ENCODE results near the gene SEZ6L. TPM values are rescaled to one million over a fixed set of nuclear protein-coding genes. Genes with fewer than 3 reads are reported as not detected.

The SEZ6L gene
- polyA plus RNA-seq, 1 donor (not counting 4 experiments of a cell fraction or from before 2014, with no cell fraction given), result not detected

DNA sequence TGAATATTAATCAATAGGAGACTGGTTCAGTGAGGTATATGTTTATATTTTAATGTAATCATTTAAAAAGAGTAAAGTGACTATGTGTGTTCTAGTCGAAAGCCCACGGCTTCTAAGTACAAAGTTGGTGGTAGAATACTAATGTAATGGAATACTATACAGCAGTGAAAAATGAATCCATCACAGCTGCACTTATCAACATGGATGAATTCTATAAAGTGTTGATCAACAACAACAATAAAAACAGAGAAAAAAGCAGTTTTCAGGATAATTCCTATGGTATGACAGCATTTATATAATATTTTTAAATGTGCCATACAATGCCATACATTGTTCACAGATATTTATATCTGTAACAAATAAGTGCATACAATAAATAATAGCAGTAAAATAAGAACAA is 114.1 kb downstream of the SEZ6L start:
- TF ChIP-seq, protein P1, sequence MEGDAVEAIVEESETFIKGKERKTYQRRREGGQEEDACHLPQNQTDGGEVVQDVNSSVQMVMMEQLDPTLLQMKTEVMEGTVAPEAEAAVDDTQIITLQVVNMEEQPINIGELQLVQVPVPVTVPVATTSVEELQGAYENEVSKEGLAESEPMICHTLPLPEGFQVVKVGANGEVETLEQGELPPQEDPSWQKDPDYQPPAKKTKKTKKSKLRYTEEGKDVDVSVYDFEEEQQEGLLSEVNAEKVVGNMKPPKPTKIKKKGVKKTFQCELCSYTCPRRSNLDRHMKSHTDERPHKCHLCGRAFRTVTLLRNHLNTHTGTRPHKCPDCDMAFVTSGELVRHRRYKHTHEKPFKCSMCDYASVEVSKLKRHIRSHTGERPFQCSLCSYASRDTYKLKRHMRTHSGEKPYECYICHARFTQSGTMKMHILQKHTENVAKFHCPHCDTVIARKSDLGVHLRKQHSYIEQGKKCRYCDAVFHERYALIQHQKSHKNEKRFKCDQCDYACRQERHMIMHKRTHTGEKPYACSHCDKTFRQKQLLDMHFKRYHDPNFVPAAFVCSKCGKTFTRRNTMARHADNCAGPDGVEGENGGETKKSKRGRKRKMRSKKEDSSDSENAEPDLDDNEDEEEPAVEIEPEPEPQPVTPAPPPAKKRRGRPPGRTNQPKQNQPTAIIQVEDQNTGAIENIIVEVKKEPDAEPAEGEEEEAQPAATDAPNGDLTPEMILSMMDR (optimal IDR thresholded peaks at IDR 0.05 in 1 of 3, IDR thresholded peaks at IDR 0.05 in 1 of 3, conservative IDR thresholded peaks at IDR 0.05 in 1 of 3; ENCODE audit: extremely low read depth in 1 of 3, insufficient read depth in 2 of 3, low read length in 3 of 3), result no peak
- no peak for TF ChIP-seq EZH2 (IDR thresholded peaks at IDR 0.05; ENCODE audit: low read length)
- FAIRE-seq, result no peak

DNA sequence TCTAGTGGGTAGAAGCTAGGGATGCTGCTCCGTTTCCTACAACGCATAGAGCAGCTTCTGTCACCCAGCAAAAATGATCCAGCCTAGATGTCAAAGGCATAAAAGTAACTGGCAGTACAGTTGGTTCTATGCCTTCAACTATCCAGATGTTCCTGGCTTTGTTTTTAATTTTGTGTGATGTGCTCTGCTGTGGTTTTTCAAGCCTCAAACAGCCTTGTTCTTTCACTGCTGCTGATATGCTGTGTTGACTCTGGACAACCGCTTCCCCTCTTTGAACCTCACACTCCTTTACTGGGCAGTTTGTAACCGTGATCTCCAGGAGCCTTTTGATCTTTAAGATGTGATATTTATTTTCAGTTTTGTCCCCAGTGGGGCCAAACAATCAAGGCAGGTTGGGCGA is 116.4 kb downstream of the SEZ6L start:
- no peaks in the 10 kb centered on the region for H3K27me3 ChIP-seq (ENCODE audit: control insufficient read depth, extremely low read depth, insufficient read depth, low read length)
- no peak overlapping the region for H3K9ac ChIP-seq (ENCODE audit: control insufficient read depth, extremely low read depth, insufficient read depth, low read length)
- no peaks in the 10 kb centered on the region for H3K9me1 ChIP-seq (ENCODE audit: control insufficient read depth, extremely low read depth, insufficient read depth, low read length)
- H3K27ac ChIP-seq (ENCODE audit: control insufficient read depth, insufficient read depth, low read length), result no peak overlapping the region
- H3K79me2 ChIP-seq (ENCODE audit: control insufficient read depth, insufficient read depth, low read length), result no peaks in the 10 kb centered on the region
- H3K4me2 ChIP-seq (ENCODE audit: control insufficient read depth, extremely low read depth, insufficient read depth, low read depth, low read length), result no peak overlapping the region
- no peaks in the 10 kb centered on the region for H4K20me1 ChIP-seq (ENCODE audit: control insufficient read depth, extremely low read depth, insufficient read depth, low read length)
- no peaks in the 10 kb centered on the region for H3K4me1 ChIP-seq (ENCODE audit: control insufficient read depth, extremely low read depth, insufficient read depth, low read length)
- no peaks in the 10 kb centered on the region for H3K36me3 ChIP-seq (ENCODE audit: control insufficient read depth in 2 of 2, extremely low read depth in 1 of 2, insufficient read depth in 2 of 2, low read length in 2 of 2)
- FAIRE-seq (no peak), DNase-seq (ENCODE audit: low read depth, low spot score) (no peak)
- no peak overlapping the region for H2AFZ ChIP-seq (ENCODE audit: control insufficient read depth, low read length)
- no peak overlapping the region for H3K4me3 ChIP-seq (ENCODE audit: control insufficient read depth in 2 of 3, extremely low read depth in 1 of 3, insufficient read depth in 2 of 3, low read depth in 1 of 3, low read length in 3 of 3)
- dilution Hi-C loops (cut with MboI; ENCODE audit: extremely low pct_ligation_motif_present, low sequenced_read_pairs), result no loop called here
- TF ChIP-seq EZH2 (IDR thresholded peaks at IDR 0.05; ENCODE audit: low read length), result no peak
- TF ChIP-seq, protein P1 (optimal IDR thresholded peaks at IDR 0.05 in 1 of 3, IDR thresholded peaks at IDR 0.05 in 1 of 3, conservative IDR thresholded peaks at IDR 0.05 in 1 of 3; ENCODE audit: extremely low read depth in 1 of 3, insufficient read depth in 2 of 3, low read length in 3 of 3), result no peak
- no peaks in the 10 kb centered on the region for H3K9me3 ChIP-seq (ENCODE audit: control insufficient read depth, low read depth, low read length)

More for the DNA sequence above, 114.1 kb downstream of the SEZ6L start:
- H3K27me3 ChIP-seq (ENCODE audit: control insufficient read depth, extremely low read depth, insufficient read depth, low read length), result no peaks in the 10 kb centered on the region
- H3K79me2 ChIP-seq (ENCODE audit: control insufficient read depth, insufficient read depth, low read length), result no peaks in the 10 kb centered on the region
- no peaks in the 10 kb centered on the region for H3K9me1 ChIP-seq (ENCODE audit: control insufficient read depth, extremely low read depth, insufficient read depth, low read length)
- H2AFZ ChIP-seq (ENCODE audit: control insufficient read depth, low read length), result no peak overlapping the region
- H3K4me1 ChIP-seq (ENCODE audit: control insufficient read depth, extremely low read depth, insufficient read depth, low read length), result no peaks in the 10 kb centered on the region
- dilution Hi-C loops (cut with MboI; ENCODE audit: extremely low pct_ligation_motif_present, low sequenced_read_pairs), result no loop called here
- H3K9ac ChIP-seq (ENCODE audit: control insufficient read depth, extremely low read depth, insufficient read depth, low read length), result no peak overlapping the region
- H3K27ac ChIP-seq (ENCODE audit: control insufficient read depth, insufficient read depth, low read length), result no peak overlapping the region
- no peak for DNase-seq (ENCODE audit: low read depth, low spot score)
- H4K20me1 ChIP-seq (ENCODE audit: control insufficient read depth, extremely low read depth, insufficient read depth, low read length), result no peaks in the 10 kb centered on the region
- H3K4me3 ChIP-seq (ENCODE audit: control insufficient read depth in 2 of 3, extremely low read depth in 1 of 3, insufficient read depth in 2 of 3, low read depth in 1 of 3, low read length in 3 of 3), result no peak overlapping the region
- no peaks in the 10 kb centered on the region for H3K9me3 ChIP-seq (ENCODE audit: control insufficient read depth, low read depth, low read length)
- no peaks in the 10 kb centered on the region for H3K36me3 ChIP-seq (ENCODE audit: control insufficient read depth in 2 of 2, extremely low read depth in 1 of 2, insufficient read depth in 2 of 2, low read length in 2 of 2)
- no peak overlapping the region for H3K4me2 ChIP-seq (ENCODE audit: control insufficient read depth, extremely low read depth, insufficient read depth, low read depth, low read length)
